Measurements from ENCODE around the gene ROBO3. TPM values are rescaled to one million over a fixed set of nuclear protein-coding genes. Genes with fewer than 3 reads are reported as not detected.

The ROBO3 gene
- total and polyA plus RNA-seq, 2 of the 8 experiments (the other 6 are each of a cell fraction or from before 2014, with no cell fraction given): 12.1 to 24.6 TPM

DNA sequence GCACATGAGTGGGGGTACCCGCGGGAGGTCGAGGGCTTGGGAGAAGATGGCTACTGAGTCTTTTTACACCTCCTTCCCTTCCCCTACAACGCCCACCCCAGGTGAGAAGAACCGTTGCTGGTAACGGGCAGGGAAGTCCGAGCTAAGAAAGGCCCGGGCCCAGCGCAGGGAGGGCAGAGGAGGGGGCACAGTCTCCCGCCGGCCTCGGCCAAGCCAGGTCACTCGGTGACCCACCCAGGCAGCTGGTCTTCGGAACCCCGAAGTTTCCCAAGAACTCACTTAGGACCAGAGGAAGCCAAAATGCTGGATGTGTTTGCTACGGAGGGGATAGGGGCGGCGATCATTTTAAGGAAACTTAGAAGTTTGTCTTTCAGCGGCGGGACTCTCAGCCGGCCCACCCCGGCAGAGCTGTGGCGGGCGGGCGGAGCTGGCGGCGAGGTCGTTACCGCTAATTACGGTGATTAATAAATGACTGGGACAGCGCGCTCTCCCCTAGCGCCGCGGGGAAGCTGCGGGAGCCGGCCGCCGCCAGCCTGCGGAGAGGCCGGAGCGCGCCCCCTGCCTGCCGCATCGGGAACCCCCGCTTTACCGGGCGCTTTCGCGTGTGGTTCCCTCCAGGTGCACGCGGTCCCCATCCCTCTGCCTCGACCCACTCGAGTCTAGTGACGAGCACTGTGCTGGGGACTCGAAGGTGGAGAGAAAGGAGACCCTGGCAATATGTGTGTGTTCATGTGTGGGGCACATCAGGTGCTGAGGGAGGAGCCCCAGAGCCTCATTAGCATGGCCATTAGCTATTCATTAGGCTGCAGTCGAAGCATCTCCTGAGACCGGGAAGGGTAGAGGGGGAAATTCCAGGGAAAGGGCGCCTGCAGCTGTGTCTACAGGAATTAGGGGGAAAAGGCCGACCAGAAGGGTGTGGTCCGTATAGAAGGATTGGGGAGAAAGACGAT is 945 bp downstream of the ROBO3 start (continued):
- no peak for TF ChIP-seq SAP30 (IDR thresholded peaks at IDR 0.05; ENCODE audit: insufficient read depth, insufficient replicate concordance, low read length)
- no peak; the same call in none of the 2 replicates for TF ChIP-seq SUZ12 (IDR thresholded peaks at IDR 0.05; ENCODE audit: low read length)
- no peak for TF ChIP-seq EP300 (IDR thresholded peaks at IDR 0.05; ENCODE audit: borderline replicate concordance in 1 of 2, low read depth in 2 of 2, low read length in 2 of 2)
- no peak for TF ChIP-seq FOSL1 (IDR thresholded peaks at IDR 0.05; ENCODE audit: insufficient read depth, low read depth, low read length)
- TF ChIP-seq TAF7 (optimal IDR thresholded peaks at IDR 0.05; ENCODE audit: borderline replicate concordance, low read depth, low read length): no peak
- no peak for TF ChIP-seq KDM5A (IDR thresholded peaks at IDR 0.05; ENCODE audit: low read length)
- TF ChIP-seq, protein P1, sequence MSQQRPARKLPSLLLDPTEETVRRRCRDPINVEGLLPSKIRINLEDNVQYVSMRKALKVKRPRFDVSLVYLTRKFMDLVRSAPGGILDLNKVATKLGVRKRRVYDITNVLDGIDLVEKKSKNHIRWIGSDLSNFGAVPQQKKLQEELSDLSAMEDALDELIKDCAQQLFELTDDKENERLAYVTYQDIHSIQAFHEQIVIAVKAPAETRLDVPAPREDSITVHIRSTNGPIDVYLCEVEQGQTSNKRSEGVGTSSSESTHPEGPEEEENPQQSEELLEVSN (IDR thresholded peaks at IDR 0.05): peak; percentile 97
- no peak for TF ChIP-seq SIN3A (conservative IDR thresholded peaks at IDR 0.05 in 1 of 2, IDR thresholded peaks at IDR 0.05 in 1 of 2; ENCODE audit: low read depth in 1 of 2, low read length in 2 of 2)
- no peak for TF ChIP-seq PHF8 (conservative IDR thresholded peaks at IDR 0.05; ENCODE audit: low read depth, low read length)
- TF ChIP-seq POU5F1 (IDR thresholded peaks at IDR 0.05; ENCODE audit: low read depth, low read length): no peak
- TF ChIP-seq ZNF274 (IDR thresholded peaks at IDR 0.05; ENCODE audit: borderline replicate concordance, extremely low read depth, low read length): no peak
- TF ChIP-seq TCF12 (IDR thresholded peaks at IDR 0.05; ENCODE audit: low read depth, low read length): no peak
- TF ChIP-seq ATF2 (IDR thresholded peaks at IDR 0.05; ENCODE audit: low read length): no peak

All from H1 (cell line).